Measurements from ENCODE around the gene TLE2.

TLE2 gene

GRCh38 chr19:2982561-2982960 lies 46.5 kb downstream of the TLE2 start:
- no peak for TF ChIP-seq ZBTB7A (IDR thresholded peaks at IDR 0.05; ENCODE audit: low read depth)
- no peak for TF ChIP-seq CREB1 (IDR thresholded peaks at IDR 0.05; ENCODE audit: low read depth)
- no peak for TF ChIP-seq TCF12 (IDR thresholded peaks at IDR 0.05; ENCODE audit: low read depth)
- TF ChIP-seq, protein P1, sequence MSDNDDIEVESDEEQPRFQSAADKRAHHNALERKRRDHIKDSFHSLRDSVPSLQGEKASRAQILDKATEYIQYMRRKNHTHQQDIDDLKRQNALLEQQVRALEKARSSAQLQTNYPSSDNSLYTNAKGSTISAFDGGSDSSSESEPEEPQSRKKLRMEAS (IDR thresholded peaks at IDR 0.05) = no peak
- no peak for TF ChIP-seq EP300 (IDR thresholded peaks at IDR 0.05; ENCODE audit: borderline replicate concordance)
- no peak for TF ChIP-seq USF1 (IDR thresholded peaks at IDR 0.05)
- no peak for TF ChIP-seq CEBPB (IDR thresholded peaks at IDR 0.05)
- TF ChIP-seq TAF1 (IDR thresholded peaks at IDR 0.05; ENCODE audit: low read depth) = no peak
- TF ChIP-seq RAD21 (IDR thresholded peaks at IDR 0.05; ENCODE audit: low read depth) = no peak
- TF ChIP-seq TEAD4 (IDR thresholded peaks at IDR 0.05) = no peak
- TF ChIP-seq, protein P2, sequence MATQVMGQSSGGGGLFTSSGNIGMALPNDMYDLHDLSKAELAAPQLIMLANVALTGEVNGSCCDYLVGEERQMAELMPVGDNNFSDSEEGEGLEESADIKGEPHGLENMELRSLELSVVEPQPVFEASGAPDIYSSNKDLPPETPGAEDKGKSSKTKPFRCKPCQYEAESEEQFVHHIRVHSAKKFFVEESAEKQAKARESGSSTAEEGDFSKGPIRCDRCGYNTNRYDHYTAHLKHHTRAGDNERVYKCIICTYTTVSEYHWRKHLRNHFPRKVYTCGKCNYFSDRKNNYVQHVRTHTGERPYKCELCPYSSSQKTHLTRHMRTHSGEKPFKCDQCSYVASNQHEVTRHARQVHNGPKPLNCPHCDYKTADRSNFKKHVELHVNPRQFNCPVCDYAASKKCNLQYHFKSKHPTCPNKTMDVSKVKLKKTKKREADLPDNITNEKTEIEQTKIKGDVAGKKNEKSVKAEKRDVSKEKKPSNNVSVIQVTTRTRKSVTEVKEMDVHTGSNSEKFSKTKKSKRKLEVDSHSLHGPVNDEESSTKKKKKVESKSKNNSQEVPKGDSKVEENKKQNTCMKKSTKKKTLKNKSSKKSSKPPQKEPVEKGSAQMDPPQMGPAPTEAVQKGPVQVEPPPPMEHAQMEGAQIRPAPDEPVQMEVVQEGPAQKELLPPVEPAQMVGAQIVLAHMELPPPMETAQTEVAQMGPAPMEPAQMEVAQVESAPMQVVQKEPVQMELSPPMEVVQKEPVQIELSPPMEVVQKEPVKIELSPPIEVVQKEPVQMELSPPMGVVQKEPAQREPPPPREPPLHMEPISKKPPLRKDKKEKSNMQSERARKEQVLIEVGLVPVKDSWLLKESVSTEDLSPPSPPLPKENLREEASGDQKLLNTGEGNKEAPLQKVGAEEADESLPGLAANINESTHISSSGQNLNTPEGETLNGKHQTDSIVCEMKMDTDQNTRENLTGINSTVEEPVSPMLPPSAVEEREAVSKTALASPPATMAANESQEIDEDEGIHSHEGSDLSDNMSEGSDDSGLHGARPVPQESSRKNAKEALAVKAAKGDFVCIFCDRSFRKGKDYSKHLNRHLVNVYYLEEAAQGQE (IDR thresholded peaks at IDR 0.05; ENCODE audit: low read depth) = no peak
- TF ChIP-seq YY1 (IDR thresholded peaks at IDR 0.05; ENCODE audit: low read depth) = no peak
- TF ChIP-seq NFIC (IDR thresholded peaks at IDR 0.05) = no peak
- no peak for TF ChIP-seq EGR1 (IDR thresholded peaks at IDR 0.05)
- TF ChIP-seq FOXM1 (IDR thresholded peaks at IDR 0.05; ENCODE audit: borderline replicate concordance, low read depth) = no peak

DNA sequence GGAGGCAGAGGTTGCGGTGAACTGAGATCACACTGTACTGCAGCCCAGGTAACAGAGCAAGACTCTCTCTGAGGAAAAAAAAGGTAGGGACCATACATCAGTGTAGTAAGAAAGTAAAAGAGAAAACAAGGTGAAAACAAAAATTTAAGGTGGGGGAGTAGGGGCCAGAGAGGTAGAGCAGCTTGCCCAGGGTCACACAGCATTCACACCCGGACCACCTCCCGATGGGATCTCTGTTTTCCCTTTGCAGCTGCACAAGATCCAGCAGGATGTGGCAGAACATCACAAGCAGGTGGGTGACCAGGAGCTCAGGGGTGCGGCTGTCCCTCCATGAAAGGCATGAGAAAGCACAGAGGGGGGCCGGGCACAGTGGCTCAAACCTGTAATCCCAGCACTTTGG lies 47.2 kb downstream of the TLE2 start:
- TF ChIP-seq, protein P2 (IDR thresholded peaks at IDR 0.05; ENCODE audit: low read depth) = no peak
- no peak for TF ChIP-seq ZBTB7A (IDR thresholded peaks at IDR 0.05; ENCODE audit: low read depth)
- TF ChIP-seq, protein P1 (IDR thresholded peaks at IDR 0.05) = no peak
- TF ChIP-seq FOXM1 (IDR thresholded peaks at IDR 0.05; ENCODE audit: borderline replicate concordance, low read depth) = no peak
- TF ChIP-seq TAF1 (IDR thresholded peaks at IDR 0.05; ENCODE audit: low read depth) = no peak
- no peak for TF ChIP-seq YY1 (IDR thresholded peaks at IDR 0.05; ENCODE audit: low read depth)
- TF ChIP-seq TCF12 (IDR thresholded peaks at IDR 0.05; ENCODE audit: low read depth) = no peak
- no peak for TF ChIP-seq EP300 (IDR thresholded peaks at IDR 0.05; ENCODE audit: borderline replicate concordance)
- TF ChIP-seq CREB1 (IDR thresholded peaks at IDR 0.05; ENCODE audit: low read depth) = no peak
- no peak for TF ChIP-seq NFIC (IDR thresholded peaks at IDR 0.05)
- no peak for TF ChIP-seq USF1 (IDR thresholded peaks at IDR 0.05)
- no peak for TF ChIP-seq EGR1 (IDR thresholded peaks at IDR 0.05)
- TF ChIP-seq RAD21 (IDR thresholded peaks at IDR 0.05; ENCODE audit: low read depth) = no peak
- no peak for TF ChIP-seq TEAD4 (IDR thresholded peaks at IDR 0.05)
- no peak for TF ChIP-seq CEBPB (IDR thresholded peaks at IDR 0.05)

DNA sequence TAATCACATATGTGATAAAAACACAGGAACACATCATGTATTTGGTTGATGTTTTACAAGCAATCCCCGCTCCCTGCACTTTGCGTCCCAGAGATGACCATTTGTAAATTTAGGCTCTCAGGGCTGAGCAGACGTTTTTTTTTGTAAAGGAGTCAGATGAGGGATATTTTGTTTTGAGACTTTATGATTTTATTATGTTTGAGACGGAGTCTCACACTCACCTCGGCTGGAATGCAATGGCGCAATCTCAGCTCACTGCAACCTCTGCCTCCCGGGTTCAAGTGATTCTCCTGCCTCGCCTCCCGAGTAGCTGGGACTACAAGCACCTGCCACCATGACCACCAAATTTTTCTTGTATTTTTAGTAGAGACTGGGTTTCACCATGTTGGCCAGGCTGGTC lies 50.3 kb downstream of the TLE2 start:
- TF ChIP-seq USF1 (IDR thresholded peaks at IDR 0.05) = no peak
- no peak for TF ChIP-seq TCF12 (IDR thresholded peaks at IDR 0.05; ENCODE audit: low read depth)
- no peak for TF ChIP-seq TEAD4 (IDR thresholded peaks at IDR 0.05)
- TF ChIP-seq RAD21 (IDR thresholded peaks at IDR 0.05; ENCODE audit: low read depth) = no peak
- TF ChIP-seq EGR1 (IDR thresholded peaks at IDR 0.05) = no peak
- TF ChIP-seq, protein P2 (IDR thresholded peaks at IDR 0.05; ENCODE audit: low read depth) = no peak
- TF ChIP-seq EP300 (IDR thresholded peaks at IDR 0.05; ENCODE audit: borderline replicate concordance) = no peak
- no peak for TF ChIP-seq CREB1 (IDR thresholded peaks at IDR 0.05; ENCODE audit: low read depth)
- no peak for TF ChIP-seq YY1 (IDR thresholded peaks at IDR 0.05; ENCODE audit: low read depth)

GRCh38 chr19:2978166-2978767 lies 50.8 kb downstream of the TLE2 start:
- no peak for TF ChIP-seq FOXM1 (IDR thresholded peaks at IDR 0.05; ENCODE audit: borderline replicate concordance, low read depth)
- TF ChIP-seq EP300 (IDR thresholded peaks at IDR 0.05; ENCODE audit: borderline replicate concordance) = no peak
- no peak for TF ChIP-seq EGR1 (IDR thresholded peaks at IDR 0.05)
- TF ChIP-seq CEBPB (IDR thresholded peaks at IDR 0.05) = no peak
- no peak for TF ChIP-seq USF1 (IDR thresholded peaks at IDR 0.05)
- no peak for TF ChIP-seq TAF1 (IDR thresholded peaks at IDR 0.05; ENCODE audit: low read depth)
- TF ChIP-seq, protein P1 (IDR thresholded peaks at IDR 0.05) = no peak
- no peak for TF ChIP-seq NFIC (IDR thresholded peaks at IDR 0.05)
- TF ChIP-seq CREB1 (IDR thresholded peaks at IDR 0.05; ENCODE audit: low read depth) = no peak
- TF ChIP-seq YY1 (IDR thresholded peaks at IDR 0.05; ENCODE audit: low read depth) = no peak
- TF ChIP-seq, protein P2 (IDR thresholded peaks at IDR 0.05; ENCODE audit: low read depth) = no peak
- TF ChIP-seq TEAD4 (IDR thresholded peaks at IDR 0.05) = no peak

Data from Ishikawa (cell line).